GM23338 (cell line): Measurements from ENCODE around the gene TSPAN1. TPM values are rescaled to one million over a fixed set of nuclear protein-coding genes. Genes with fewer than 3 reads are reported as not detected.

Experiments
- ATAC-seq: fragments of 200-7000 bp; cut with Tn5 transposase; 3 replicates; pipeline ENCODE4 v1.9.1; 2020
- DNase-seq: peaks from one replicate; pipeline ENCODE4 v3.0.0-alpha.2; 2015; ENCODE audit warnings: low spot score
- H2AFZ ChIP-seq: fragments of 200-600 bp; sonication (generic); 2 replicates; pipeline ENCODE4 v1.8.0; 2016; ENCODE audit warnings: antibody characterized with exemption, mild to moderate bottlenecking, moderate library complexity
- H3F3A ChIP-seq: fragments of 200-600 bp; sonication (generic); replicated peaks from 2 replicates; pipeline ENCODE4 v1.8.0; 2017; ENCODE audit warnings: antibody characterized with exemption, mixed run types, low read depth
- H3K27ac ChIP-seq: fragments of 200-600 bp; sonication (generic); 2 replicates; pipeline ENCODE4 v1.6.1; 2016; ENCODE audit warnings: low read depth
- H3K27me3 ChIP-seq: fragments of 200-600 bp; sonication (generic); 2 replicates; pipeline ENCODE4 v1.8.0; 2016; ENCODE audit warnings: mild to moderate bottlenecking, mixed run types, moderate library complexity; ENCODE audit not compliant: insufficient read depth
- H3K36me3 ChIP-seq: fragments of 200-600 bp; sonication (generic); 2 replicates; pipeline ENCODE4 v1.8.0; 2016; ENCODE audit warnings: mild to moderate bottlenecking; ENCODE audit not compliant: insufficient read depth
- H3K4me1 ChIP-seq: fragments of 200-600 bp; sonication (generic); 2 replicates; pipeline ENCODE4 v1.8.0; 2016; ENCODE audit warnings: mild to moderate bottlenecking, moderate library complexity; ENCODE audit not compliant: insufficient read depth
- H3K4me2 ChIP-seq: fragments of 200-600 bp; sonication (generic); 2 replicates; pipeline ENCODE4 v1.7.1; 2017; ENCODE audit warnings: mixed run types
- H3K4me3 ChIP-seq: fragments of 200-600 bp; sonication (generic); 2 replicates; pipeline ENCODE4 v1.6.1; 2016; ENCODE audit warnings: mixed run types
- H3K79me2 ChIP-seq: fragments of 200-600 bp; sonication (generic); replicated peaks from 2 replicates; pipeline ENCODE4 v1.8.0; 2017; ENCODE audit warnings: mild to moderate bottlenecking; ENCODE audit not compliant: insufficient read depth
- H3K9me2 ChIP-seq: fragments of 200-600 bp; sonication (generic); 2 replicates; pipeline ENCODE4 v1.8.0; 2017; ENCODE audit not compliant: insufficient read depth
- H4K20me1 ChIP-seq: fragments of 200-600 bp; sonication (generic); replicated peaks from 2 replicates; pipeline ENCODE4 v1.8.0; 2017; ENCODE audit warnings: mild to moderate bottlenecking; ENCODE audit not compliant: insufficient read depth
- H3K27ac Mint-ChIP-seq: 2 replicates; pipeline ENCODE4 v1.8.0; 2020; ENCODE audit warnings: inconsistent platforms, mild to moderate bottlenecking, moderate library complexity, mixed read lengths
- H3K27me3 Mint-ChIP-seq: 3 replicates; pipeline ENCODE4 v1.8.0; 2022; ENCODE audit warnings: low read depth, mild to moderate bottlenecking, moderate library complexity, mixed read lengths, inconsistent platforms; ENCODE audit not compliant: insufficient read depth, poor library complexity
- H3K36me3 Mint-ChIP-seq: 3 replicates; pipeline ENCODE4 v1.8.0; 2021; ENCODE audit warnings: low read depth, mild to moderate bottlenecking, inconsistent platforms, moderate library complexity, mixed read lengths
- H3K4me1 Mint-ChIP-seq: 3 replicates; pipeline ENCODE4 v1.8.0; 2020; ENCODE audit warnings: mild to moderate bottlenecking, inconsistent platforms, mixed read lengths
- H3K4me3 Mint-ChIP-seq: 3 replicates; pipeline ENCODE4 v1.8.0; 2021; ENCODE audit warnings: moderate library complexity, mild to moderate bottlenecking, inconsistent platforms, mixed read lengths
- H3K9me3 Mint-ChIP-seq: 3 replicates; pipeline ENCODE4 v1.8.0; 2020; ENCODE audit warnings: moderate library complexity, mild to moderate bottlenecking, inconsistent platforms, mixed read lengths
- CREB1 ChIP-seq: fragments of 250-450 bp; sonication (Bioruptor Pico); IDR thresholded peaks from 2 replicates; pipeline ENCODE4 v1.5.0; 2020; ENCODE audit warnings: low read depth, mild to moderate bottlenecking, moderate library complexity
- NANOG ChIP-seq: IDR thresholded peaks from 2 replicates; pipeline ENCODE4 v1.6.1; 2016; ENCODE audit warnings: antibody characterized with exemption, borderline replicate concordance
- polyA plus RNA-seq: library from polyadenylated mRNA; unstranded; fragments of >200 nt; fragmentation: Nextera tagmentation; extraction: Ambion mirVana; gene quantifications from 2 replicates; pipeline ENCODE4 v1.2.1, GENCODE V29; 2016
- total RNA-seq: library from RNA; depleted of rRNA; stranded (reverse); fragments of >200 nt; shearing (Covaris generic); gene quantifications from 2 replicates; pipeline ENCODE4 v1.2.3, GENCODE V29; 2014
- TF ChIP-seq, protein P1 (sequence below): fragments of 250-450 bp; sonication (Bioruptor Pico); IDR thresholded peaks from 2 replicates; pipeline ENCODE4 v1.5.0; 2020; ENCODE audit warnings: mild to moderate bottlenecking, moderate library complexity

The TSPAN1 gene
- total and polyA plus RNA-seq, 2 experiments from 2014 or later = not detected

DNA sequence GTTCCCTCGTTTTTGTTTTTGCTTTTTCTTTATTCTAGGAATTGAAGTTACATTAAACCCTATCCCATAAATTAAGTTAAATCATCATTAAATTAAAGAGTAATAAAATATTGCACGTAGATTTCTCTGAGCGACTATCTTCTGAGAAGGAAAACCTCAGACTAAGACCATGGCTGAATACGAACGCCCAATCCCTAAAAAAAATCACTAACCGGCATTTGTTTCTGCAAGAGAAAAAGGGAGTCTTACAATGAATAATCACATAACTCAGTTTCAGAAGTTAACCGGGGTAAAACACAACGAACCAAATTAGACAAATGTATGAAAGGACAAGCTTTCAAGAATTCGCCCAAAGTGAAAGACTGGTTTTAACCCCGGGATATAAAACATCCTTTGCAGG, 43.8 kb upstream of the TSPAN1 start (continued):
- TF ChIP-seq, protein P1, sequence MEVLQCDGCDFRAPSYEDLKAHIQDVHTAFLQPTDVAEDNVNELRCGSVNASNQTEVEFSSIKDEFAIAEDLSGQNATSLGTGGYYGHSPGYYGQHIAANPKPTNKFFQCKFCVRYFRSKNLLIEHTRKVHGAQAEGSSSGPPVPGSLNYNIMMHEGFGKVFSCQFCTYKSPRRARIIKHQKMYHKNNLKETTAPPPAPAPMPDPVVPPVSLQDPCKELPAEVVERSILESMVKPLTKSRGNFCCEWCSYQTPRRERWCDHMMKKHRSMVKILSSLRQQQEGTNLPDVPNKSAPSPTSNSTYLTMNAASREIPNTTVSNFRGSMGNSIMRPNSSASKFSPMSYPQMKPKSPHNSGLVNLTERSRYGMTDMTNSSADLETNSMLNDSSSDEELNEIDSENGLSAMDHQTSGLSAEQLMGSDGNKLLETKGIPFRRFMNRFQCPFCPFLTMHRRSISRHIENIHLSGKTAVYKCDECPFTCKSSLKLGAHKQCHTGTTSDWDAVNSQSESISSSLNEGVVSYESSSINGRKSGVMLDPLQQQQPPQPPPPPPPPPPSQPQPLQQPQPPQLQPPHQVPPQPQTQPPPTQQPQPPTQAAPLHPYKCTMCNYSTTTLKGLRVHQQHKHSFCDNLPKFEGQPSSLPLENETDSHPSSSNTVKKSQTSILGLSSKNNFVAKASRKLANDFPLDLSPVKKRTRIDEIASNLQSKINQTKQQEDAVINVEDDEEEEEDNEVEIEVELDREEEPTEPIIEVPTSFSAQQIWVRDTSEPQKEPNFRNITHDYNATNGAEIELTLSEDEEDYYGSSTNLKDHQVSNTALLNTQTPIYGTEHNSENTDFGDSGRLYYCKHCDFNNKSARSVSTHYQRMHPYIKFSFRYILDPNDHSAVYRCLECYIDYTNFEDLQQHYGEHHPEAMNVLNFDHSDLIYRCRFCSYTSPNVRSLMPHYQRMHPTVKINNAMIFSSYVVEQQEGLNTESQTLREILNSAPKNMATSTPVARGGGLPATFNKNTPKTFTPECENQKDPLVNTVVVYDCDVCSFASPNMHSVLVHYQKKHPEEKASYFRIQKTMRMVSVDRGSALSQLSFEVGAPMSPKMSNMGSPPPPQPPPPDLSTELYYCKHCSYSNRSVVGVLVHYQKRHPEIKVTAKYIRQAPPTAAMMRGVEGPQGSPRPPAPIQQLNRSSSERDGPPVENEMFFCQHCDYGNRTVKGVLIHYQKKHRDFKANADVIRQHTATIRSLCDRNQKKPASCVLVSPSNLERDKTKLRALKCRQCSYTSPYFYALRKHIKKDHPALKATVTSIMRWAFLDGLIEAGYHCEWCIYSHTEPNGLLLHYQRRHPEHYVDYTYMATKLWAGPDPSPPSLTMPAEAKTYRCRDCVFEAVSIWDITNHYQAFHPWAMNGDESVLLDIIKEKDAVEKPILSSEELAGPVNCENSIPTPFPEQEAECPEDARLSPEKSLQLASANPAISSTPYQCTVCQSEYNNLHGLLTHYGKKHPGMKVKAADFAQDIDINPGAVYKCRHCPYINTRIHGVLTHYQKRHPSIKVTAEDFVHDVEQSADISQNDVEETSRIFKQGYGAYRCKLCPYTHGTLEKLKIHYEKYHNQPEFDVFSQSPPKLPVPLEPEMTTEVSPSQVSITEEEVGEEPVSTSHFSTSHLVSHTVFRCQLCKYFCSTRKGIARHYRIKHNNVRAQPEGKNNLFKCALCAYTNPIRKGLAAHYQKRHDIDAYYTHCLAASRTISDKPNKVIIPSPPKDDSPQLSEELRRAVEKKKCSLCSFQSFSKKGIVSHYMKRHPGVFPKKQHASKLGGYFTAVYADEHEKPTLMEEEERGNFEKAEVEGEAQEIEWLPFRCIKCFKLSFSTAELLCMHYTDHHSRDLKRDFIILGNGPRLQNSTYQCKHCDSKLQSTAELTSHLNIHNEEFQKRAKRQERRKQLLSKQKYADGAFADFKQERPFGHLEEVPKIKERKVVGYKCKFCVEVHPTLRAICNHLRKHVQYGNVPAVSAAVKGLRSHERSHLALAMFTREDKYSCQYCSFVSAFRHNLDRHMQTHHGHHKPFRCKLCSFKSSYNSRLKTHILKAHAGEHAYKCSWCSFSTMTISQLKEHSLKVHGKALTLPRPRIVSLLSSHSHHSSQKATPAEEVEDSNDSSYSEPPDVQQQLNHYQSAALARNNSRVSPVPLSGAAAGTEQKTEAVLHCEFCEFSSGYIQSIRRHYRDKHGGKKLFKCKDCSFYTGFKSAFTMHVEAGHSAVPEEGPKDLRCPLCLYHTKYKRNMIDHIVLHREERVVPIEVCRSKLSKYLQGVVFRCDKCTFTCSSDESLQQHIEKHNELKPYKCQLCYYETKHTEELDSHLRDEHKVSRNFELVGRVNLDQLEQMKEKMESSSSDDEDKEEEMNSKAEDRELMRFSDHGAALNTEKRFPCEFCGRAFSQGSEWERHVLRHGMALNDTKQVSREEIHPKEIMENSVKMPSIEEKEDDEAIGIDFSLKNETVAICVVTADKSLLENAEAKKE (CRISPR knock-in tag) = no peak
- TF ChIP-seq NANOG = no peak

GRCh38 chr1:46131712-46132528, 43.0 kb upstream of the TSPAN1 start:
- peak; percentile 6 for ATAC-seq

More at GRCh38 chr1:46131712-46132528, 43.0 kb upstream of the TSPAN1 start:
- Histone ChIP-seq H3K27me3 (peaks cover 18% of the 10 kb centered on the region), H3K4me2 (peak overlapping the region; percentile 92), H3K4me1 (peaks cover 23% of the 10 kb centered on the region), H3F3A (peaks cover 8% of the 10 kb centered on the region), H3K9me2 (no peaks in the 10 kb centered on the region), H2AFZ (peak overlapping the region; percentile 98), H3K79me2 (peaks cover 23% of the 10 kb centered on the region), H3K36me3 (no peaks in the 10 kb centered on the region), H4K20me1 (no peaks in the 10 kb centered on the region), H3K4me3 (peak overlapping the region; percentile 91), H3K27ac (peak overlapping the region; percentile 99)
- H3K9me3 Mint-ChIP-seq = no peaks in the 10 kb centered on the region
- H3K4me3 Mint-ChIP-seq = peak overlapping the region; percentile 93
- TF ChIP-seq NANOG (no peak), CREB1 (CRISPR knock-in tag) (peak; percentile 60)
- peaks cover 27% of the 10 kb centered on the region for H3K4me1 Mint-ChIP-seq
- no peaks in the 10 kb centered on the region; the same call in 2 of the 3 replicates for H3K36me3 Mint-ChIP-seq
- peak; percentile 45 for DNase-seq
- peaks cover 9% of the 10 kb centered on the region for H3K27me3 Mint-ChIP-seq
- peak overlapping the region; percentile 100 for H3K27ac Mint-ChIP-seq
